Mesenchymal stem cell (in vitro differentiated cells and primary cell): ENCODE results near the gene FAM240A.

Experiments used
- DNase-seq: peaks from one replicate; pipeline ENCODE4 v3.0.0-alpha.2; 2013
- H2AFZ ChIP-seq: one replicate; pipeline ENCODE4 v1.6.1; 2013; ENCODE audit warnings: low read depth, mild to moderate bottlenecking, control low read depth, inconsistent platforms, low read length, moderate library complexity
- H2AK5ac ChIP-seq: 2 replicates; pipeline ENCODE4 v1.6.1; 2013; ENCODE audit warnings: low read length, moderate library complexity, mild to moderate bottlenecking, inconsistent platforms; ENCODE audit not compliant: severe bottlenecking
- H2BK120ac ChIP-seq: one replicate; pipeline ENCODE4 v1.6.1; 2013; ENCODE audit warnings: low read depth, mild to moderate bottlenecking, inconsistent platforms, low read length, moderate library complexity
- H2BK12ac ChIP-seq, 2 experiments: one replicate each; pipeline ENCODE4 v1.6.1; 2013; ENCODE audit warnings: inconsistent platforms in 2 of 2, low read length in 2 of 2, mild to moderate bottlenecking in 2 of 2, moderate library complexity in 2 of 2, control low read depth in 1 of 2
- H2BK15ac ChIP-seq: one replicate; pipeline ENCODE4 v1.6.1; 2013; ENCODE audit warnings: mild to moderate bottlenecking, low read depth, inconsistent platforms; ENCODE audit not compliant: poor library complexity, severe bottlenecking
- H2BK5ac ChIP-seq: 2 replicates; pipeline ENCODE4 v1.6.1; 2013; ENCODE audit warnings: low read depth, mild to moderate bottlenecking, low read length, control low read depth, inconsistent platforms; ENCODE audit not compliant: poor library complexity, severe bottlenecking
- H3K14ac ChIP-seq, 2 experiments: one replicate each; pipeline ENCODE4 v1.6.1; 2013; ENCODE audit warnings: inconsistent platforms in 2 of 2, low read length in 2 of 2, control low read depth in 1 of 2, mild to moderate bottlenecking in 1 of 2, moderate library complexity in 1 of 2
- H3K18ac ChIP-seq, 2 experiments: one replicate each; pipeline ENCODE4 v1.6.1; 2013; ENCODE audit warnings: inconsistent platforms in 2 of 2, low read length in 2 of 2, control low read depth in 1 of 2, low read depth in 1 of 2, mild to moderate bottlenecking in 1 of 2
- H3K23ac ChIP-seq, 2 experiments: one replicate each; pipeline ENCODE4 v1.6.1; 2013; ENCODE audit warnings: inconsistent platforms in 2 of 2, low read length in 2 of 2, mild to moderate bottlenecking in 2 of 2, moderate library complexity in 2 of 2, control low read depth in 1 of 2
- H3K27ac ChIP-seq: 2 replicates; pipeline ENCODE4 v1.5.1; 2013; ENCODE audit warnings: mild to moderate bottlenecking, moderate library complexity, low read length, control low read depth, inconsistent platforms; ENCODE audit not compliant: poor library complexity, severe bottlenecking
- H3K27me3 ChIP-seq, 2 experiments: 2 replicates each; pipeline versions ENCODE4 v1.6.1 to v1.7.0; 2013; ENCODE audit warnings: low read length in 2 of 2, mild to moderate bottlenecking in 2 of 2, moderate library complexity in 2 of 2, control low read depth in 1 of 2, inconsistent platforms in 1 of 2; ENCODE audit not compliant: control insufficient read depth in 1 of 2, insufficient read depth in 1 of 2
- H3K36me3 ChIP-seq, 2 experiments: 2 replicates each; pipeline versions ENCODE4 v1.6.1 to v1.7.0; 2013; ENCODE audit warnings: low read length in 2 of 2, control low read depth in 1 of 2, inconsistent platforms in 1 of 2, low read depth in 1 of 2, mild to moderate bottlenecking in 1 of 2; ENCODE audit not compliant: insufficient read depth in 2 of 2, control insufficient read depth in 1 of 2
- H3K4ac ChIP-seq, 2 experiments: one replicate each; pipeline ENCODE4 v1.6.1; 2013; ENCODE audit warnings: inconsistent platforms in 2 of 2, low read length in 2 of 2, mild to moderate bottlenecking in 2 of 2, moderate library complexity in 2 of 2, control low read depth in 1 of 2, low read depth in 1 of 2
- H3K4me1 ChIP-seq: 2 replicates; pipeline ENCODE4 v1.6.1; 2013; ENCODE audit warnings: low read depth, low read length, control low read depth; ENCODE audit not compliant: control insufficient read depth, insufficient read depth
- H3K4me2 ChIP-seq: 2 replicates; pipeline ENCODE4 v1.6.1; 2013; ENCODE audit warnings: low read length, mild to moderate bottlenecking, inconsistent platforms; ENCODE audit not compliant: poor library complexity, severe bottlenecking
- H3K4me3 ChIP-seq, 2 experiments: 2 replicates each; pipeline versions ENCODE4 v1.5.1 to v1.7.0; 2013; ENCODE audit warnings: low read length in 2 of 2, mild to moderate bottlenecking in 2 of 2, control low read depth in 1 of 2, low read depth in 1 of 2; ENCODE audit not compliant: insufficient read depth in 1 of 2
- H3K79me1 ChIP-seq: replicated peaks from 2 replicates; pipeline ENCODE4 v1.6.1; 2013; ENCODE audit warnings: mild to moderate bottlenecking, control low read depth, low read length, inconsistent platforms; ENCODE audit not compliant: poor library complexity, severe bottlenecking
- H3K9ac ChIP-seq: 2 replicates; pipeline ENCODE4 v1.7.0; 2013; ENCODE audit warnings: mild to moderate bottlenecking, low read length, moderate library complexity
- H3K9me3 ChIP-seq: 2 replicates; pipeline ENCODE4 v1.7.0; 2013; ENCODE audit warnings: mild to moderate bottlenecking, low read length; ENCODE audit not compliant: control insufficient read depth
- H4K8ac ChIP-seq: one replicate; pipeline ENCODE4 v1.6.1; 2013; ENCODE audit warnings: inconsistent platforms, mild to moderate bottlenecking, low read length, moderate library complexity
- H4K91ac ChIP-seq: one replicate; pipeline ENCODE4 v1.6.1; 2013; ENCODE audit warnings: mild to moderate bottlenecking, low read length, inconsistent platforms
- WGBS: methylation state at CpG from one replicate; pipeline ENCODE4 v1.1.7; 2013; ENCODE audit warnings: mixed read lengths; 5-methylcytosine and 5-hydroxymethylcytosine counted together

FAM240A gene

DNA sequence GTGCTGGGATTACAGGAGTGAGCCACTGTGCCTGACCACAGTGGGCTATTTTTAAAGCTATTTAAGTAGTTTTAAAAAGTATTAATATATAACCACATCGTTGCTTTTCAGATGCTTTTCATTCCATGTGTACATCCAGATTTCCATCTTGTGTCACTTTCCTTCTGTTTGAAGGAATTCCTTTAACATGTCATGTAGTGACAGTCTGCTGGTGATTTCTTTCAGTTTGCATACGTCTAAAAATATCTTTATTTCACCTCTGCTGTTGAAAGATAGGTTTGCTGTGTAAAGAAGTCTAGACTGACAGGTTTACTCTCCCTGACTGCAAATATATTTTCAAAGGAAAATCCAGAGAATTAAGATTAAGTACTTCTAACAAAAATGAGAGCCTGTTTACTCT is 12.2 kb downstream of the FAM240A start:
- Histone ChIP-seq H3K23ac (no peak overlapping the region), H4K8ac (no peak overlapping the region), H2BK5ac (no peak overlapping the region), H3K4me2 (no peak overlapping the region), H3K14ac (no peak overlapping the region), H2BK12ac (no peak overlapping the region), H2BK15ac (no peak overlapping the region), H3K27ac (no peak overlapping the region), H3K4me1 (peaks cover 6% of the 10 kb centered on the region), H2BK120ac (no peak overlapping the region), H3K9ac (no peak overlapping the region), H4K91ac (no peak overlapping the region), H2AK5ac (no peak overlapping the region), H3K27me3 (no peaks in the 10 kb centered on the region), H3K4me3 (no peak overlapping the region), H3K36me3 (no peaks in the 10 kb centered on the region), H2AFZ (no peak overlapping the region), H3K79me1 (no peaks in the 10 kb centered on the region), H3K18ac (no peak overlapping the region), H3K9me3 (no peaks in the 10 kb centered on the region), H3K4ac (no peak overlapping the region)
- DNase-seq, result no peak
- WGBS, result no CpG with 5 or more reads among the region's 2 CpGs

DNA sequence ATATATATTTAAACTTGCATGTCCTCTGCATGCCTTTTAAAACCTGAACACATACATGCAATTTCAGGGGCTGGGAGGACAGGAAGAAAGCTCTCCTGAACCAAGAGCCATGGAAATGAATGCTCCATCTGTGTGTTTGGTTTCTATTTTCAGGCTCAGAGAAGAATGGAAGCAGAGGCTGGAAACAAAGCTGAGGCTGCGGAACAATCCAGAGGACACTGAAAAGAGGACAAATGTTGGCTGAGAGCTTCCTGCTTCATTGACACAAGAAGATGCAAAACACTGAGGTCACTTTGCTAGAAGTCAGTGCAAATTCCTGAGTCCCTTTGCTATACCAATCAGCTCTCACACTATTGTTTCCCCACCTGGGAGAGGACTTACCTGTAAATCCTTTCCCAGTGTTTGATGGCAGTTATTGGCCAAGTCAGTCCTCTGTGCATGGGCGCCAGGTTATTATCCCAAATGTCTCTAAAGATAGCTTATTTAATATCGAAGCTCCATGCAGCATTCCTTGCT is 12.7 kb downstream of the FAM240A start:
- no peak overlapping the region for H2BK15ac ChIP-seq
- H3K9me3 ChIP-seq, result no peaks in the 10 kb centered on the region
- H2BK12ac ChIP-seq, result no peak overlapping the region
- no peaks in the 10 kb centered on the region for H3K27me3 ChIP-seq
- no peak overlapping the region for H3K18ac ChIP-seq
- H4K91ac ChIP-seq, result no peak overlapping the region
- no peak overlapping the region for H4K8ac ChIP-seq
- H2BK120ac ChIP-seq, result no peak overlapping the region
- H3K9ac ChIP-seq, result no peak overlapping the region
- DNase-seq, result no peak
- no peak overlapping the region for H2BK5ac ChIP-seq
- H3K4me2 ChIP-seq, result no peak overlapping the region
- no peak overlapping the region for H2AK5ac ChIP-seq
- no peak overlapping the region for H3K4me3 ChIP-seq
- H3K79me1 ChIP-seq, result no peaks in the 10 kb centered on the region
- no peak overlapping the region for H3K23ac ChIP-seq
- no peak overlapping the region for H3K4ac ChIP-seq
- H3K36me3 ChIP-seq, result no peaks in the 10 kb centered on the region
- no peak overlapping the region for H2AFZ ChIP-seq
- no peak overlapping the region for H3K27ac ChIP-seq
- no peak overlapping the region for H3K14ac ChIP-seq
- WGBS, result 85% methylated on average over 3 of the region's 3 CpGs
- peaks cover 6% of the 10 kb centered on the region for H3K4me1 ChIP-seq

DNA sequence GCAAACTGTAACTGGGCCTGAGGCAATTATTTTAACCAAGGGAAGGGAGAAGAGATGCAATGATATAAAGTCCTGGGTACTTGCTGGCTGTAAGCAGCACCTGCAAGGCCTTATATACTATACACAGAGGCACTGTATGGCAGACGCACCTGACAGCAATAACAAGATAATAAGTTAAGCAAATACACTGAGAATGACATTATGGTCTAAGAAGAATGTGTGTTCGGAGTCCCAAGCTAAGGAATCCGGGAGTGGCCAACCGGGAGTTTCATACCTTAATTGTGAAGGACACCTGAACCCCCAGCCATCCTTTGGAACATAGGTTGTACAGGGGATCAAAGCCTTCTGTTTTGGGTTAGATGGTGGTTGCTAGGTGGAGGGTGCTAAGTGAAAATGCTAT is 13.7 kb downstream of the FAM240A start:
- no peak for DNase-seq
- Histone ChIP-seq H3K4ac (no peak overlapping the region), H3K9ac (no peak overlapping the region), H3K79me1 (no peaks in the 10 kb centered on the region), H4K8ac (no peak overlapping the region), H2BK15ac (no peak overlapping the region), H3K27ac (no peak overlapping the region), H3K23ac (no peak overlapping the region), H3K14ac (no peak overlapping the region), H2AFZ (no peak overlapping the region), H3K36me3 (no peaks in the 10 kb centered on the region), H3K27me3 (no peaks in the 10 kb centered on the region), H2BK12ac (no peak overlapping the region), H3K18ac (no peak overlapping the region), H4K91ac (no peak overlapping the region), H3K9me3 (no peaks in the 10 kb centered on the region), H2AK5ac (no peak overlapping the region), H3K4me3 (no peak overlapping the region), H3K4me1 (peaks cover 8% of the 10 kb centered on the region), H3K4me2 (no peak overlapping the region), H2BK120ac (no peak overlapping the region), H2BK5ac (no peak overlapping the region)
- WGBS, result 94% methylated on average over 3 of the region's 4 CpGs

DNA sequence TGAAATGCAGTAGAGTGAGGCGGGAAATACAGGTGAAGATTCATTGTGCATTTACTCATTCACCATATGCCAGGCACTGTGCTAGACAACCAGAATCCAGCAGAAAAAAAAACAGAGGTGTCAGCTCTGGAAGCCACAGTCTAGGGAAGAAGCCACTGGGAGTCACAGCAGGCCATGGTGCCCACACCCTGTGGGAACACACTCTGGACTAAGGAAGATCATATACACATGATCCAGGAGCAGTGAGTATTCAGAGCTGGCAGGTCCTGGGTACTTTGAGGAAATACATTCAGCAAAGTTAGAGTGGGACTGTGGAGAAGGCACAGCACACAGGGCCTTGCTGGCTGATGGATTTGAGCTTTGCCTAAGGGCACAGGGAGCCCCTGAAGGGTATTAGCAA is 14.8 kb downstream of the FAM240A start:
- H3K9me3 ChIP-seq, result no peaks in the 10 kb centered on the region
- no peak overlapping the region for H3K14ac ChIP-seq
- DNase-seq, result no peak
- H2AFZ ChIP-seq, result no peak overlapping the region
- no peak overlapping the region for H2BK15ac ChIP-seq
- H3K36me3 ChIP-seq, result no peaks in the 10 kb centered on the region
- no peak overlapping the region for H3K18ac ChIP-seq
- no peak overlapping the region for H2BK5ac ChIP-seq
- H3K4me1 ChIP-seq, result peaks cover 8% of the 10 kb centered on the region
- no peak overlapping the region for H4K8ac ChIP-seq
- no peak overlapping the region for H3K23ac ChIP-seq
- H3K27me3 ChIP-seq, result no peaks in the 10 kb centered on the region
- no peak overlapping the region for H4K91ac ChIP-seq
- no peaks in the 10 kb centered on the region for H3K79me1 ChIP-seq
- H3K4ac ChIP-seq, result no peak overlapping the region
- no peak overlapping the region for H2BK12ac ChIP-seq
- H3K4me3 ChIP-seq, result no peak overlapping the region
- no peak overlapping the region for H2AK5ac ChIP-seq
- WGBS, result 80% methylated on average over 1 of the region's 1 CpG
- no peak overlapping the region for H3K4me2 ChIP-seq
- no peak overlapping the region for H3K9ac ChIP-seq
- no peak overlapping the region for H2BK120ac ChIP-seq
- no peak overlapping the region for H3K27ac ChIP-seq
